CD4-positive, CD25-positive, alpha-beta regulatory T cell (primary cell): ENCODE results near the gene C9. TPM values are rescaled to one million over a fixed set of nuclear protein-coding genes. Genes with fewer than 3 reads are reported as not detected.
"Not testable (repeated sequence)": the region's sequence is repeated elsewhere in the genome, so short reads cannot be mapped to it uniquely, and the experiment has no call there.

Experiments used
- ATAC-seq, 2 donors: fragments of 150-1000 bp; cut with Tn5 transposase; one replicate each; pipeline ENCODE4 v1.10.0; 2021; ENCODE audit warnings: low read depth in 2 of 2, moderate number of reproducible peaks in 2 of 2, moderate library complexity in 1 of 2
- DNase-seq, 3 donors: peaks; one replicate each; pipeline versions ENCODE4 v3.0.0 to v3.0.0-alpha.2; 2012 to 2022; ENCODE audit warnings: mixed read lengths in 1 of 3
- H3K27ac ChIP-seq: one replicate; pipeline ENCODE4 v1.7.0; 2013; ENCODE audit warnings: mild to moderate bottlenecking, low read length; ENCODE audit not compliant: insufficient read depth, poor library complexity, severe bottlenecking
- H3K27me3 ChIP-seq: one replicate; pipeline ENCODE4 v1.7.0; 2013; ENCODE audit warnings: low read length; ENCODE audit not compliant: control insufficient read depth, insufficient read depth
- H3K36me3 ChIP-seq: one replicate; pipeline ENCODE4 v1.7.0; 2013; ENCODE audit warnings: mild to moderate bottlenecking, low read length, moderate library complexity; ENCODE audit not compliant: control insufficient read depth, insufficient read depth
- H3K4me1 ChIP-seq: 2 replicates; pipeline ENCODE4 v1.7.0; 2013; ENCODE audit warnings: mild to moderate bottlenecking, low read length; ENCODE audit not compliant: insufficient read depth, control insufficient read depth, poor library complexity, severe bottlenecking
- H3K4me3 ChIP-seq: one replicate; pipeline ENCODE4 v1.7.0; 2013; ENCODE audit warnings: low read depth, mild to moderate bottlenecking, low read length, moderate library complexity
- H3K9me3 ChIP-seq, 2 experiments: 1 replicate in 1 of 2; 2 replicates in 1 of 2; pipeline ENCODE4 v1.7.0; 2013; ENCODE audit warnings: low read length in 2 of 2, mild to moderate bottlenecking in 1 of 2, moderate library complexity in 1 of 2; ENCODE audit not compliant: control insufficient read depth in 2 of 2
- H3K27ac Mint-ChIP-seq, 3 donors: one replicate each; pipeline ENCODE4 v1.8.0; 2020 to 2022; ENCODE audit warnings: mild to moderate bottlenecking in 3 of 3, mixed read lengths in 3 of 3, moderate library complexity in 2 of 3
- H3K27me3 Mint-ChIP-seq: one replicate; pipeline ENCODE4 v1.8.0; 2022; ENCODE audit warnings: mild to moderate bottlenecking, mixed read lengths
- H3K36me3 Mint-ChIP-seq: one replicate; pipeline ENCODE4 v1.8.0; 2020; ENCODE audit warnings: mixed read lengths
- H3K4me1 Mint-ChIP-seq, 4 donors: one replicate each; pipeline ENCODE4 v1.8.0; 2020 to 2022; ENCODE audit warnings: mixed read lengths in 4 of 4, mild to moderate bottlenecking in 1 of 4
- H3K4me3 Mint-ChIP-seq, 4 donors: one replicate each; pipeline ENCODE4 v1.8.0; 2020 to 2022; ENCODE audit warnings: mild to moderate bottlenecking in 4 of 4, mixed read lengths in 4 of 4, moderate library complexity in 3 of 4
- H3K9me3 Mint-ChIP-seq, 7 donors: one replicate each; pipeline ENCODE4 v1.8.0; 2020 to 2022; ENCODE audit warnings: mixed read lengths in 7 of 7, mild to moderate bottlenecking in 3 of 7, moderate library complexity in 2 of 7
- polyA plus RNA-seq, 4 donors: library from polyadenylated mRNA; unstranded; fragments of 300-500 nt; fragmentation: Illumina TruSeq; gene quantifications; one replicate each; pipeline ENCODE4 v1.2.3, GENCODE V29; 2021
- total RNA-seq: library from RNA; stranded (reverse); gene quantifications from one replicate; pipeline ENCODE4 v1.2.3, GENCODE V29; 2022

C9 gene
- total and polyA plus RNA-seq, 5 donors from 2014 or later = not detected

DNA sequence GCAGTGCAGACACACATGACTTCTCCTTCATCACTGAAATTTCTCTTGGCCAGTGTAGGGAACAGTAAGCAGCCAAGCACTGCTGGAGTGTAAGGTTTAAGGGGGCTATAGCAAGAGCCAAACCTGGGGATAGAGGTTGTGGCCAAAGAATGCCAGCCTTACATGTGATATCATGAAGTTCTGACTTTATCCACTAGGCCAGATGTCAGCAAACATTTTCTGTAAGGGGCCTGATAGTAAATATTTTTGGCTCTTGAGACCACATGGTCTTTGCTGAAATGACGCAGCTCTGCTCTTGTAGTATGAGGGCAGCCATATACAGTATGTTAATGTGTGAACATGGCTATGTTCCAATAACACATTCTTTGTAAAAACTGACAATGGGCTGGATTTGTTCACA lies 115.2 kb downstream of the C9 start:
- Mint-ChIP-seq H3K4me1 (peaks cover 0 to 4% (median 0%) of the 10 kb centered on the region in 4 donors), H3K36me3 (no peaks in the 10 kb centered on the region), H3K4me3 (no peak overlapping the region), H3K9me3 (no peaks in the 10 kb centered on the region), H3K27ac (no peak overlapping the region), H3K27me3 (peaks cover 5% of the 10 kb centered on the region)
- no peak for ATAC-seq
- Histone ChIP-seq H3K36me3 (no peaks in the 10 kb centered on the region), H3K27ac (no peak overlapping the region), H3K4me3 (no peak overlapping the region), H3K27me3 (no peaks in the 10 kb centered on the region), H3K9me3 (no peaks in the 10 kb centered on the region), H3K4me1 (no peaks in the 10 kb centered on the region)
- DNase-seq = no peak

DNA sequence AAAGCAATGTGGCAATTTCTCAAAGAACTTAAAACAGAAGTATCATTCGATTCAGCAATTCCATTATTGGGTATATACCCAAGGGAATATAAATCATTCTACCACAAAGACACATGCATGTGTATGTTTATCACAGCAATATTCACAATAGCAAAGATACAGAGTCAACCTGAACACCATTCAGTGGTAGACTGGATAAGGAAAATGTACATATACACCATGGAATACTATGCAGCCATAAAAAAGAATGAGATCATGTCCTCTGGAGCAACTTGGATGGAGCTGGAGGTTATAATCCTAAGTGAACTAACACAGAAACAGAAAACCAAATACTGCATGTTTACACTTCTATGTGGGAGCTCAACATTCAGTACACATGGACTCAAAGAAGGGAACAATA lies 123.5 kb downstream of the C9 start:
- no peak overlapping the region for H3K4me3 ChIP-seq
- peaks cover 0 to 6% (median under 1%) of the 10 kb centered on the region in 4 donors for H3K4me1 Mint-ChIP-seq

DNA sequence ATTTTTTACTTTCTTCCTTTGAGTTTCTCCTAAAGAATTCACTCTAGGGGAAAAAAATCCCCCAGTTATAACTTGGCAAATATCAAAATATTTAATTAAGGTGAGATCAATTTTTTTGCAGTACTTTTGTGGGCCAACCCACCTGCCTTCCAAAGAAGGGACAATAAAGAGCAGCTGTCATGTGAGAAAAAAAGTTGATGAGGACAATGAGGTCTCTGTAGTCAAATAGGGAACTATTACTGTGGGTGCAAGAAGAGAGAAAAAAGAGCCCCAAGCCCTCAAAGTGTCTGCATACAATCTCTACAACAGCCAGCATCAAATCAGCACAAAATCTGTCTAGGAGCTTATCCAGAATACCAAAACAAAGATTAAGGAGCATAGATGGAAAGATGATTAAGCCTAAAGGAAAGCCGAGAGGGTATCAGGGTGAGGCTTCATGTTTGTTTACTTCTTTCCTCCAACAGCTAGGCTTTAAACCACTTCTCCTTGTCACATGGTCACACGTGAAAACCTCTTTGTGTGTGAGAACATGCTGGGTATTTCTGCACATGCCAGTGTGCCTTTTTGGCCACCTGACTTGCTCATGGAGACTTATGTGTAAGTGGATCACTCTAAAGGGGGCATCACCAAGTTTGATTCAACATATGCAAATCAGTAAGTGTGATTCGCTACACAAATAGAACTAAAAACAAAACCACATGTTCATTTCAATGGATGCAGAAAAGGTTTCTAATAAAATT lies 125.8 kb downstream of the C9 start:
- peaks cover 0 to 6% (median 0%) of the 10 kb centered on the region in 4 donors for H3K4me1 Mint-ChIP-seq
- H3K4me3 Mint-ChIP-seq = no peak overlapping the region
- DNase-seq (no peak), ATAC-seq (no peak)
- H3K27ac Mint-ChIP-seq = no peak overlapping the region
- H3K27me3 Mint-ChIP-seq = no peaks in the 10 kb centered on the region
- H3K36me3 Mint-ChIP-seq = no peaks in the 10 kb centered on the region
- Histone ChIP-seq H3K27me3 (no peaks in the 10 kb centered on the region), H3K4me3 (no peak overlapping the region), H3K4me1 (no peaks in the 10 kb centered on the region), H3K36me3 (no peaks in the 10 kb centered on the region), H3K9me3 (no peaks in the 10 kb centered on the region), H3K27ac (no peak overlapping the region)
- H3K9me3 Mint-ChIP-seq = peaks cover 0 to 12% (median 2%) of the 10 kb centered on the region in 7 donors

More for the DNA sequence above, 123.5 kb downstream of the C9 start:
- Mint-ChIP-seq H3K36me3 (no peaks in the 10 kb centered on the region), H3K9me3 (peaks cover 0 to 12% (median 2%) of the 10 kb centered on the region in 7 donors), H3K27me3 (no peaks in the 10 kb centered on the region), H3K27ac (no peak overlapping the region), H3K4me3 (no peak overlapping the region)
- Histone ChIP-seq H3K36me3 (no peaks in the 10 kb centered on the region), H3K9me3 (no peaks in the 10 kb centered on the region), H3K4me1 (no peaks in the 10 kb centered on the region), H3K27ac (no peak overlapping the region), H3K27me3 (no peaks in the 10 kb centered on the region)
- ATAC-seq (no peak), DNase-seq (no peak)

DNA sequence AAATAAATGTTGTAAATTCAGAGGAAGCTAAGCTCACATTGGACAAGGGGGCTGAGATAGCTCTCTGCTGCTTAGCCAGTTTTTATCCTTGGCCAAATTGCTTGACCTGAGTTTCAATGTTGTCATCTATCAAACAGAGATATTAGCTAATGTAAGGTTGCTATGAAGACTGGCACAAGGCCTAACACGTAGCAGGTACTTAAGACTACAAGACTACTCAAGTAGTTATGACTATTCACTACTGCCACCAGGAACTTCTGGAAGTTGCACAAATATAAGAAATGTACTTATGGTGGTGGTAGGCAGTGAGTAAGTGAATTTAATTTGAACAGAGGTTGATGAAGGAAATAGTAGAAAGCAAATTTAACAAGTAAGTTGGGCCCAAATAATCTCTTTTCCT lies 127.6 kb downstream of the C9 start:
- H3K4me1 Mint-ChIP-seq = peaks cover 5 to 16% (median 6%) of the 10 kb centered on the region in 4 donors
- Histone ChIP-seq H3K9me3 (no peaks in the 10 kb centered on the region), H3K4me1 (peaks cover 4% of the 10 kb centered on the region), H3K36me3 (no peaks in the 10 kb centered on the region), H3K27ac (no peak overlapping the region), H3K27me3 (no peaks in the 10 kb centered on the region), H3K4me3 (no peak overlapping the region)
- H3K9me3 Mint-ChIP-seq = peaks cover 0 to 12% (median 0%) of the 10 kb centered on the region in 7 donors
- no peak overlapping the region for H3K4me3 Mint-ChIP-seq
- H3K27me3 Mint-ChIP-seq = no peaks in the 10 kb centered on the region
- H3K36me3 Mint-ChIP-seq = no peaks in the 10 kb centered on the region
- H3K27ac Mint-ChIP-seq = no peak overlapping the region
- ATAC-seq (no peak), DNase-seq (no peak)

DNA sequence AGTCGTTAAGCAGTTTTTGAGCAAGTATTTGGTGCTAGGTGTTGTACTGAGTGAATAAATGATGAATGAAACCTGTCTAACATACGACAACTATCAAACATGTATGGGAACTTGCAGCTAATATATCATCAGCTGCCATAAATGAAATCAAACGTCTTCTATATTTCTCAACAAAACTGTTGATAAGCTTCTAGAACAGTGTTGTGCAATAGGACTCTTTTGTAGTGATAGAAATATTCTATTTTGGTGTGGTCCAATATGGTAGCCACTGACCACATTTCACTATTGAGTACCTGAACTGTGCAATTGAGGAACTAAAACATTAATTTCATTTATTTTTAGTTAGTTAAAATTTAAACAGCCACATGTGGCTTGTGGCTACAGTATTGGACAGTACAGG lies 128.6 kb downstream of the C9 start:
- H3K36me3 Mint-ChIP-seq = no peaks in the 10 kb centered on the region
- no peak overlapping the region for H3K27ac Mint-ChIP-seq
- H3K4me3 Mint-ChIP-seq = no peak overlapping the region
- DNase-seq (no peak), ATAC-seq (no peak)
- H3K4me3 ChIP-seq = no peak overlapping the region
- peaks cover 10% of the 10 kb centered on the region for H3K4me1 ChIP-seq
- H3K9me3 ChIP-seq = no peaks in the 10 kb centered on the region
- no peaks in the 10 kb centered on the region for H3K27me3 Mint-ChIP-seq
- peaks cover 0 to 8% (median 0%) of the 10 kb centered on the region in 7 donors for H3K9me3 Mint-ChIP-seq
- peaks cover 5 to 23% (median 13%) of the 10 kb centered on the region in 4 donors for H3K4me1 Mint-ChIP-seq
- H3K36me3 ChIP-seq = no peaks in the 10 kb centered on the region
- H3K27ac ChIP-seq = no peak overlapping the region
- no peaks in the 10 kb centered on the region for H3K27me3 ChIP-seq

DNA sequence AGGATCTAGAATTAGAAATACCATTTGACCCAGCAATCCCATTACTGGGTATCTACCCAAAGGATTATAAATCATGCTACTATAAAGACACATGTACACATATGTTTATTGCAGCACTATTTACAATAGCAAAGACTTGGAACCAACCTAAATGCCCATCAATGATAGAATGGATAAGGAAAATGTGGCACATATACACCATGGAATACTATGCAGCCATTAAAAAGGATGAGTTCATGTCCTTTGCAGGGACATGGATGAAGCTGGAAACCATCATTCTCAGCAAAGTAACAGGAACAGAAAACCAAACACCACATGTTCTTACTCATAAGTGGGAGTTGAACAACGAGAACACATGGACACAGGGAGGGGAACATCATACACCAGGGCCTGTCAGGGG lies 129.8 kb downstream of the C9 start:
- H3K27me3 Mint-ChIP-seq, H3K4me1 ChIP-seq, H3K27ac ChIP-seq, H3K36me3 Mint-ChIP-seq, DNase-seq, H3K9me3 Mint-ChIP-seq, H3K9me3 ChIP-seq, H3K36me3 ChIP-seq, H3K4me3 Mint-ChIP-seq, H3K27me3 ChIP-seq, ATAC-seq, H3K27ac Mint-ChIP-seq, H3K4me3 ChIP-seq: not testable (repeated sequence)
- peaks cover 5 to 23% (median 13%) of the 10 kb centered on the region in 4 donors for H3K4me1 Mint-ChIP-seq

Other genes starting within 250 kb of the C9 start
- gene FYB1, start 144.9 kb downstream of the C9 start, total RNA-seq = 639 TPM
- 100 to 1,000 TPM; 197 to 254 (median 226) TPM for gene FYB1, start 144.9 kb downstream of the C9 start, polyA plus RNA-seq
- 4.2 TPM for gene DAB2, start 60.5 kb upstream of the C9 start, total RNA-seq
- not detected for gene DAB2, start 60.5 kb upstream of the C9 start, polyA plus RNA-seq